IMR-90 (cell line): ENCODE measurements around the gene CFAP43.

Experiments
- CEBPB ChIP-seq: IDR thresholded peaks from 2 replicates; pipeline ENCODE4 v1.6.1; 2012; ENCODE audit warnings: low read depth, low read length, improper control_type of control experiment
- CHD1 ChIP-seq: IDR thresholded peaks from 2 replicates; pipeline ENCODE4 v1.6.1; 2012; ENCODE audit warnings: low read depth, low read length, improper control_type of control experiment
- FOS ChIP-seq: fragments of 150-350 bp; IDR thresholded peaks from 2 replicates; pipeline ENCODE4 v1.6.1; 2016; ENCODE audit warnings: low read depth, low read length
- MAFK ChIP-seq: IDR thresholded peaks from 2 replicates; pipeline ENCODE4 v1.6.1; 2012; ENCODE audit warnings: low read depth, low read length, improper control_type of control experiment
- MXI1 ChIP-seq: IDR thresholded peaks from 2 replicates; pipeline ENCODE4 v1.6.1; 2012; ENCODE audit warnings: low read depth, mild to moderate bottlenecking, low read length, moderate library complexity, borderline replicate concordance
- POLR2A ChIP-seq: IDR thresholded peaks from 2 replicates; pipeline ENCODE4 v1.6.1; 2012; ENCODE audit warnings: mild to moderate bottlenecking, low read depth, low read length
- RAD21 ChIP-seq: IDR thresholded peaks from 2 replicates; pipeline ENCODE4 v1.6.1; 2012; ENCODE audit warnings: low read length, improper control_type of control experiment
- RCOR1 ChIP-seq: IDR thresholded peaks from 2 replicates; pipeline ENCODE4 v1.6.1; 2012; ENCODE audit warnings: mild to moderate bottlenecking, low read length, improper control_type of control experiment; ENCODE audit not compliant: insufficient replicate concordance
- RFX5 ChIP-seq: IDR thresholded peaks from 2 replicates; pipeline ENCODE4 v1.8.0; 2012; ENCODE audit warnings: low read depth, mild to moderate bottlenecking, low read length, moderate library complexity
- SMC3 ChIP-seq: fragments of 150-350 bp; IDR thresholded peaks from 2 replicates; pipeline ENCODE4 v1.6.1; 2016; ENCODE audit warnings: low read depth, mild to moderate bottlenecking, antibody characterized with exemption, low read length, moderate library complexity
- TF ChIP-seq, protein P1 (sequence below): conservative IDR thresholded peaks from 2 replicates; pipeline ENCODE4 v1.5.1; 2012; ENCODE audit warnings: mild to moderate bottlenecking, low read depth, low read length, improper control_type of control experiment
- TF ChIP-seq, protein P2 (sequence below): fragments of 150-350 bp; IDR thresholded peaks from 2 replicates; pipeline ENCODE4 v1.6.1; 2017; ENCODE audit warnings: mild to moderate bottlenecking, antibody characterized with exemption, low read length, low read depth
- TF ChIP-seq, protein P3 (sequence below): fragments of 150-350 bp; IDR thresholded peaks from 2 replicates; pipeline ENCODE4 v1.6.1; 2016; ENCODE audit warnings: low read depth, mild to moderate bottlenecking, low read length, moderate library complexity, borderline replicate concordance

DNA sequence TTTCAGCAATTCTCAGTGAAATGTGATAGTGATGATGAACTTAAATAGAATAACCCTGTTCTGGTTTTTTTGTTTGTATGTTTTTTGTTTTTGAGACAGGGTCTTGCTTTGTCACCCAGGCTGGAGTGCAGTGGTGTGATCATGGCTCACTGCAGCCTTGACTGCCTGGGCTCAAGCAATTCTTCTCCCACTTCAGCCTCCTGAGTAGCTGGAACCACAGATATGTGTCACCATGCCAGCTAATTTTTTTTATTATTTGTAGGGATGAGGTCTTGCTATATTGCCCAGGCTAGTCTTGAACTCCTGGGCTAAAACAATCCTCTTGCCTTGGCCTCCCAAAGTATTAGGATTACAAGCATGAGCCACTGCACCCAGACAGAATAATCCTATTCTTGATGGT, 132.2 kb downstream of the CFAP43 start:
- TF ChIP-seq, protein P1, sequence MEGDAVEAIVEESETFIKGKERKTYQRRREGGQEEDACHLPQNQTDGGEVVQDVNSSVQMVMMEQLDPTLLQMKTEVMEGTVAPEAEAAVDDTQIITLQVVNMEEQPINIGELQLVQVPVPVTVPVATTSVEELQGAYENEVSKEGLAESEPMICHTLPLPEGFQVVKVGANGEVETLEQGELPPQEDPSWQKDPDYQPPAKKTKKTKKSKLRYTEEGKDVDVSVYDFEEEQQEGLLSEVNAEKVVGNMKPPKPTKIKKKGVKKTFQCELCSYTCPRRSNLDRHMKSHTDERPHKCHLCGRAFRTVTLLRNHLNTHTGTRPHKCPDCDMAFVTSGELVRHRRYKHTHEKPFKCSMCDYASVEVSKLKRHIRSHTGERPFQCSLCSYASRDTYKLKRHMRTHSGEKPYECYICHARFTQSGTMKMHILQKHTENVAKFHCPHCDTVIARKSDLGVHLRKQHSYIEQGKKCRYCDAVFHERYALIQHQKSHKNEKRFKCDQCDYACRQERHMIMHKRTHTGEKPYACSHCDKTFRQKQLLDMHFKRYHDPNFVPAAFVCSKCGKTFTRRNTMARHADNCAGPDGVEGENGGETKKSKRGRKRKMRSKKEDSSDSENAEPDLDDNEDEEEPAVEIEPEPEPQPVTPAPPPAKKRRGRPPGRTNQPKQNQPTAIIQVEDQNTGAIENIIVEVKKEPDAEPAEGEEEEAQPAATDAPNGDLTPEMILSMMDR: no peak
- TF ChIP-seq POLR2A: no peak
- no peak for TF ChIP-seq FOS
- TF ChIP-seq, protein P2, sequence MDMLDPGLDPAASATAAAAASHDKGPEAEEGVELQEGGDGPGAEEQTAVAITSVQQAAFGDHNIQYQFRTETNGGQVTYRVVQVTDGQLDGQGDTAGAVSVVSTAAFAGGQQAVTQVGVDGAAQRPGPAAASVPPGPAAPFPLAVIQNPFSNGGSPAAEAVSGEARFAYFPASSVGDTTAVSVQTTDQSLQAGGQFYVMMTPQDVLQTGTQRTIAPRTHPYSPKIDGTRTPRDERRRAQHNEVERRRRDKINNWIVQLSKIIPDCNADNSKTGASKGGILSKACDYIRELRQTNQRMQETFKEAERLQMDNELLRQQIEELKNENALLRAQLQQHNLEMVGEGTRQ: no peak
- no peak for TF ChIP-seq RFX5
- TF ChIP-seq MAFK: no peak
- TF ChIP-seq SMC3: no peak
- no peak for TF ChIP-seq CEBPB
- no peak for TF ChIP-seq RCOR1
- no peak for TF ChIP-seq CHD1
- no peak for TF ChIP-seq RAD21
- TF ChIP-seq, protein P3, sequence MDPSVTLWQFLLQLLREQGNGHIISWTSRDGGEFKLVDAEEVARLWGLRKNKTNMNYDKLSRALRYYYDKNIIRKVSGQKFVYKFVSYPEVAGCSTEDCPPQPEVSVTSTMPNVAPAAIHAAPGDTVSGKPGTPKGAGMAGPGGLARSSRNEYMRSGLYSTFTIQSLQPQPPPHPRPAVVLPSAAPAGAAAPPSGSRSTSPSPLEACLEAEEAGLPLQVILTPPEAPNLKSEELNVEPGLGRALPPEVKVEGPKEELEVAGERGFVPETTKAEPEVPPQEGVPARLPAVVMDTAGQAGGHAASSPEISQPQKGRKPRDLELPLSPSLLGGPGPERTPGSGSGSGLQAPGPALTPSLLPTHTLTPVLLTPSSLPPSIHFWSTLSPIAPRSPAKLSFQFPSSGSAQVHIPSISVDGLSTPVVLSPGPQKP: no peak
- TF ChIP-seq MXI1: no peak
